Measurements from ENCODE around the gene ADIG. TPM values are rescaled to one million over a fixed set of nuclear protein-coding genes. Genes with fewer than 3 reads are reported as not detected.

ADIG gene
- total RNA-seq, 3 donors from 2014 or later, result not detected

- TF ChIP-seq CTCF (IDR thresholded peaks at IDR 0.05), result no peak
- no peak overlapping the region for H3K4me3 ChIP-seq
- H3K4me1 ChIP-seq (ENCODE audit: low read depth), result no peaks in the 10 kb centered on the region
- intact Hi-C loops (cut with DNase I, micrococcal nuclease), result no loop called here
- ATAC-seq (no peak), DNase-seq (no peak)
- H3K9me3 ChIP-seq, result no peaks in the 10 kb centered on the region
- H3K36me3 ChIP-seq (ENCODE audit: low read depth), result peaks cover 4% of the 10 kb centered on the region
Measured at GRCh38 chr20:38543014-38543906, 37.7 kb upstream of the ADIG start.

GRCh38 chr20:38545771-38546170 lies 35.2 kb upstream of the ADIG start:
- ATAC-seq (no peak), DNase-seq (no peak)
- no peak for TF ChIP-seq CTCF (IDR thresholded peaks at IDR 0.05)
- Histone ChIP-seq H3K9me3 (no peaks in the 10 kb centered on the region), H3K36me3 (ENCODE audit: low read depth) (peaks cover 4% of the 10 kb centered on the region), H3K4me1 (ENCODE audit: low read depth) (no peaks in the 10 kb centered on the region), H3K4me3 (no peak overlapping the region)
- intact Hi-C loops (cut with DNase I, micrococcal nuclease), result no loop called here

- DNase-seq, result no peak
- H3K9me3 ChIP-seq, result no peaks in the 10 kb centered on the region
- no peak overlapping the region for H3K4me3 ChIP-seq
- TF ChIP-seq CTCF (IDR thresholded peaks at IDR 0.05), result no peak
- no peaks in the 10 kb centered on the region for H3K36me3 ChIP-seq (ENCODE audit: low read depth)
- intact Hi-C loops (cut with DNase I, micrococcal nuclease), result no loop called here
- H3K4me1 ChIP-seq (ENCODE audit: low read depth), result no peaks in the 10 kb centered on the region
- ATAC-seq, result no peak
Measured at GRCh38 chr20:38547288-38548085, 33.5 kb upstream of the ADIG start.

GRCh38 chr20:38548356-38549083 lies 32.5 kb upstream of the ADIG start:
- Histone ChIP-seq H3K4me1 (ENCODE audit: low read depth) (no peaks in the 10 kb centered on the region), H3K9me3 (no peaks in the 10 kb centered on the region), H3K4me3 (no peak overlapping the region), H3K36me3 (ENCODE audit: low read depth) (no peaks in the 10 kb centered on the region)
- no peak for ATAC-seq
- DNase-seq, result no peak
- TF ChIP-seq CTCF (IDR thresholded peaks at IDR 0.05), result no peak
- intact Hi-C loops (cut with DNase I, micrococcal nuclease), result no loop called here

- Histone ChIP-seq H3K36me3 (ENCODE audit: low read depth) (no peaks in the 10 kb centered on the region), H3K4me1 (ENCODE audit: low read depth) (no peaks in the 10 kb centered on the region), H3K9me3 (no peaks in the 10 kb centered on the region), H3K4me3 (no peak overlapping the region)
- no peak for ATAC-seq
- no peak for TF ChIP-seq CTCF (IDR thresholded peaks at IDR 0.05)
- DNase-seq, result no peak
- intact Hi-C loops (cut with DNase I, micrococcal nuclease), result no loop called here
Measured at GRCh38 chr20:38550274-38550673, 30.7 kb upstream of the ADIG start.
